Left lung (tissue), 10 donors: ENCODE measurements around the gene SH3YL1. TPM values are rescaled to one million over a fixed set of nuclear protein-coding genes. Genes with fewer than 3 reads are reported as not detected.

Experiments
- ATAC-seq: fragments of 200-7000 bp; cut with Tn5 transposase; one replicate; pipeline ENCODE4 v1.9.1; 2020; ENCODE audit warnings: moderate library complexity
- DNase-seq, 4 donors: peaks; one replicate each; pipeline ENCODE4 v3.0.0-alpha.2; 2013 to 2020
- H3K27ac ChIP-seq, 2 donors: fragments of 200-600 bp; sonication (generic) in 1 of 2; one replicate each; pipeline versions ENCODE4 v1.5.0 to v1.8.0; 2020 to 2021
- H3K27me3 ChIP-seq, 2 donors: fragments of 200-600 bp; sonication (generic) in 1 of 2; one replicate each; pipeline versions ENCODE4 v1.5.0 to v1.8.0; 2020 to 2021
- H3K36me3 ChIP-seq, 2 donors: fragments of 200-600 bp; sonication (generic) in 1 of 2; one replicate each; pipeline versions ENCODE4 v1.5.0 to v1.8.0; 2020 to 2021
- H3K4me1 ChIP-seq, 2 donors: fragments of 200-600 bp; one replicate each; pipeline ENCODE4 v1.8.0; 2021
- H3K4me3 ChIP-seq, 2 donors: fragments of 200-600 bp; sonication (generic) in 1 of 2; one replicate each; pipeline versions ENCODE4 v1.5.0 to v1.8.0; 2020 to 2021; ENCODE audit warnings: mild to moderate bottlenecking in 1 of 2
- H3K9me3 ChIP-seq, 2 donors: fragments of 200-600 bp; sonication (generic) in 1 of 2; one replicate each; pipeline versions ENCODE4 v1.5.0 to v1.8.0; 2020 to 2021
- intact Hi-C, 2 donors: fragments of 100-400 bp; cut with DNase I; formaldehyde crosslinking; loops; one replicate each; pipeline versions ENCODE4 v1.11.2 to v1.14.2; 2022
- polyA plus RNA-seq, 6 donors: library from polyadenylated mRNA; unstranded; fragments of 120-200 nt; gene quantifications; one replicate each; pipeline ENCODE4 v1.2.1, GENCODE V29; 2013; ENCODE audit not compliant: insufficient read length in 6 of 6
- total RNA-seq, 2 donors: library from RNA; stranded (reverse); fragmentation: NEBNext Ultra II Directional; extraction: Animal tissue kit (Norgen Biotek cat#: 25700); gene quantifications; one replicate each; pipeline ENCODE4 v1.2.1, GENCODE V29; 2021
- TF ChIP-seq, protein P1 (sequence below), 2 donors: fragments of 200-600 bp; sonication (generic) in 1 of 2; IDR thresholded peaks; one replicate each; pipeline versions ENCODE4 v1.5.0 to v1.8.0; 2021; ENCODE audit warnings: antibody characterized with exemption in 2 of 2
- donor health status: DM: no; HTN: yes; CAD: no.
- donor health status: DM: no; HTN: no; CAD: no.

SH3YL1 gene
- total and polyA plus RNA-seq, 8 donors, result 49.1 to 157 (median 112) TPM

DNA sequence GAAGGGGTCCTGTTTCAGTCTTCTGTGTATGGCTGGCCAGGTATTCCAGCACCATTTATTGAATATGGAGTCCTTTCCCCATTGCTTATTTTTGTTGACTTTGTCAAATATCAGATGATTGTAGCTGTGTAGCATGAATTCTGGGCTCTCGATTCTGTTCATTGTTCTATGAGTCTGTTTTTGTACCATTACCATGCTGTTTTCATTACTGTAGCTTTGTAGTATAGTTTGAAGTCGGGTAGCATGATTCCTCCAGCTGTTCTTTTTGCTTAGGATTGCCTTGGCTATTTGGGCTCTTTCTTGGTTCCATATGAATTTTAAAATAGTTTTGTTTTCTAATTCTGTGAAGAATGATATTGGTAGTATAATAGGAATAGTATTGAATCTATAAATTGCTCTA is 6.0 kb downstream of the SH3YL1 start:
- TF ChIP-seq, protein P1, sequence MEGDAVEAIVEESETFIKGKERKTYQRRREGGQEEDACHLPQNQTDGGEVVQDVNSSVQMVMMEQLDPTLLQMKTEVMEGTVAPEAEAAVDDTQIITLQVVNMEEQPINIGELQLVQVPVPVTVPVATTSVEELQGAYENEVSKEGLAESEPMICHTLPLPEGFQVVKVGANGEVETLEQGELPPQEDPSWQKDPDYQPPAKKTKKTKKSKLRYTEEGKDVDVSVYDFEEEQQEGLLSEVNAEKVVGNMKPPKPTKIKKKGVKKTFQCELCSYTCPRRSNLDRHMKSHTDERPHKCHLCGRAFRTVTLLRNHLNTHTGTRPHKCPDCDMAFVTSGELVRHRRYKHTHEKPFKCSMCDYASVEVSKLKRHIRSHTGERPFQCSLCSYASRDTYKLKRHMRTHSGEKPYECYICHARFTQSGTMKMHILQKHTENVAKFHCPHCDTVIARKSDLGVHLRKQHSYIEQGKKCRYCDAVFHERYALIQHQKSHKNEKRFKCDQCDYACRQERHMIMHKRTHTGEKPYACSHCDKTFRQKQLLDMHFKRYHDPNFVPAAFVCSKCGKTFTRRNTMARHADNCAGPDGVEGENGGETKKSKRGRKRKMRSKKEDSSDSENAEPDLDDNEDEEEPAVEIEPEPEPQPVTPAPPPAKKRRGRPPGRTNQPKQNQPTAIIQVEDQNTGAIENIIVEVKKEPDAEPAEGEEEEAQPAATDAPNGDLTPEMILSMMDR (IDR thresholded peaks at IDR 0.05), result no peak
- no peak overlapping the region for H3K27ac ChIP-seq
- H3K4me3 ChIP-seq, result no peak overlapping the region
- DNase-seq (no peak), ATAC-seq (no peak)
- no peaks in the 10 kb centered on the region for H3K27me3 ChIP-seq
- H3K4me1 ChIP-seq, result peaks cover 3 to 25% of the 10 kb centered on the region in 2 donors
- no peaks in the 10 kb centered on the region for H3K36me3 ChIP-seq
- intact Hi-C loops, result no loop called here
- H3K9me3 ChIP-seq, result peaks cover 0 to 5% of the 10 kb centered on the region in 2 donors

DNA sequence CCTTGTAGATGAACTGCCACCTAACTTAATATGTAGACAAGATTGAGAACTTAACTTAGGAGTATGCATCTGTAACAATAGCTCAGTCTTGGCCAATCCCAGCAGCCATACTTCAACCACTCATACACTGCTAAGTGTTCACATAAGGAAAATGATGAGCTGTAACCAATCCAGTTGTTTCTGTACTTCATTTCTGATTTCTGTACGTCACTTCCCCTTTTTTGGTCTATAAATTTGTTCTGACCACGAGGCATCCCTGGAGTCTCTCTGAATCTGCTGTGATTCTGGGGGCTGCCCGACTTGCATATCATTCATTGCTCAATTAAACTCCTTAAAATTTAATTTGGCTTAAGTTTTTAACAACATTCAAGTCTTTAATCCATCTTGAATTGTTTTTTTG is 6.4 kb downstream of the SH3YL1 start:
- Histone ChIP-seq H3K4me3 (no peak overlapping the region), H3K36me3 (no peaks in the 10 kb centered on the region), H3K4me1 (peaks cover 3 to 21% of the 10 kb centered on the region in 2 donors), H3K27ac (no peak overlapping the region), H3K27me3 (no peaks in the 10 kb centered on the region), H3K9me3 (peaks cover 0 to 5% of the 10 kb centered on the region in 2 donors)
- ATAC-seq, result no peak
- DNase-seq, result no peak
- TF ChIP-seq, protein P1 (IDR thresholded peaks at IDR 0.05), result no peak
- intact Hi-C loops, result no loop called here

DNA sequence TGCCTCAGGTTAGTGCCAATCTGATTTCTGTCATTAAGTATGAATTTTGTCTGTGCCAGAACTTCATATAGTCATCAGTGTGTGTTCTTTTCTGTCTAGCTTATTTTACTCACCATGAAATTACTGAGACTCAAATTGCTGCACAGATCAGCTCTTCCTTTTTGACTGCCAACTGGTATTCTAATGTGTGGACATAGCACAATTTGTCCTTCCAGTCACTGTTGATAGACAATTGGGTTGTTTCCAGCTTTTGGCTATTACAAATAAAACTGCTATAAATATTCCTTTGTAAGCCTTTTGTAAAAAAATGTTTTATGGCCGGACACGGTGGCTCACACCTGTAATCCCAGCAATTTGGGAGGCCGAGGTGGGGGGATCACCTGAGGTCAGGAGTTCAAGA is 7.7 kb downstream of the SH3YL1 start:
- Histone ChIP-seq H3K36me3 (no peaks in the 10 kb centered on the region), H3K9me3 (peaks cover 0 to 5% of the 10 kb centered on the region in 2 donors), H3K27ac (no peak overlapping the region), H3K4me1 (peaks cover 0 to 10% of the 10 kb centered on the region in 2 donors), H3K4me3 (no peak overlapping the region), H3K27me3 (no peaks in the 10 kb centered on the region)
- DNase-seq (no peak), ATAC-seq (no peak)
- intact Hi-C loops, result no loop called here
- TF ChIP-seq, protein P1 (IDR thresholded peaks at IDR 0.05), result no peak

DNA sequence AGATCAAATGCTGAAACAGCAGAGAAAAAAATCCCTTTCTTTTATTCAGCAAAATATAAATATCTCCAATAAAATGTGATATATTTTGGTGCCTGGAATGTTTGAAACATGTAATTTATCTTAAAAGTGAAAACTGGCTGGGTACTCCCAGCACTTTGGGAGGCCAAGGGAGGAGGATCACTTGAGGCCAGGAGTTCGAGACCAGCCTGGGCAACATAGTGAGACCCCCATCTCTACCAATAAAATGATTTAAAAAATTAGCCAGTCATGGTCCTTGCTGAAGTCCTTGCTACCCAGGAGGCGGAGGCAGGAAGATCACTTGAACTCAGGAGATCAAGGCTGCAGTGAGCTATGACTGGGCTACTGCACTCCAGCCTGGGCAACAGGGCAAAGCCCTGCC is 8.6 kb downstream of the SH3YL1 start:
- H3K9me3 ChIP-seq, result peaks cover 0 to 5% of the 10 kb centered on the region in 2 donors
- H3K27ac ChIP-seq, result no peak overlapping the region
- H3K36me3 ChIP-seq, result no peaks in the 10 kb centered on the region
- peaks cover 0 to 1% of the 10 kb centered on the region in 2 donors for H3K4me1 ChIP-seq
- no peaks in the 10 kb centered on the region for H3K27me3 ChIP-seq
- ATAC-seq (no peak), DNase-seq (no peak)
- TF ChIP-seq, protein P1 (IDR thresholded peaks at IDR 0.05), result no peak
- no peak overlapping the region for H3K4me3 ChIP-seq
- intact Hi-C loops, result no loop called here

DNA sequence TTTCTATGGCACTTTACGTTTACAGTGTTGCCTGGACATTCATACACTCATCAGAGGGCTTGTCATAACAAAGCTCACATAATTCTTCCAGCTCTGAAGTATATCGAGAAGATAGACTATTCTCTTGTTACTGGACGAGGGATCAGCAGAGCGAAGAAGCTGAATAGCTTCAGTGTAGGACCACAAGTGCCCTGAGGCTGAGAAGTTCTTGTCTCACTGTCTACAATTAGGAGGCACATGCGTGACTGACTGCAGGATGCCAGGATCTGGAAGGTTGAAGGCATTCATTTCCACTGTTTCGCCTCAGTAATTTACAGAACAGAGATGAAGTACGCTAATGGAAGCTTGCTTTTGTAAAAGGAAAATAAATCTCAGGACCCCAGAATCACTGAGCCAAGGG is 9.6 kb downstream of the SH3YL1 start:
- TF ChIP-seq, protein P1 (IDR thresholded peaks at IDR 0.05), result no peak
- H3K36me3 ChIP-seq, result peaks cover 0 to 7% of the 10 kb centered on the region in 2 donors
- intact Hi-C loops, result no loop called here
- DNase-seq (no peak), ATAC-seq (no peak)
- H3K27ac ChIP-seq, result no peak overlapping the region
- peaks cover 0 to 5% of the 10 kb centered on the region in 2 donors for H3K9me3 ChIP-seq
- H3K4me1 ChIP-seq, result no peaks in the 10 kb centered on the region
- H3K4me3 ChIP-seq, result no peak overlapping the region
- no peaks in the 10 kb centered on the region for H3K27me3 ChIP-seq
